Smooth muscle cell (in vitro differentiated cells): ENCODE data around the gene CSMD2. TPM values are rescaled to one million over a fixed set of nuclear protein-coding genes. Genes with fewer than 3 reads are reported as not detected.

Experiments
- DNase-seq: peaks from one replicate; lab custom pipeline; 2025; ENCODE audit not compliant: unreplicated experiment; lab: John Stamatoyannopoulos, UW
- H2AFZ ChIP-seq: fragments of 200-600 bp; sonication (generic); 2 replicates; pipeline ENCODE4 v1.6.0; 2016; ENCODE audit warnings: antibody characterized with exemption, low read depth, mild to moderate bottlenecking
- H3F3A ChIP-seq: fragments of 200-600 bp; sonication (generic); 2 replicates; pipeline ENCODE4 v1.6.0; 2017; ENCODE audit warnings: antibody characterized with exemption, low read depth
- H3K27ac ChIP-seq: fragments of 200-600 bp; sonication (generic); 2 replicates; pipeline ENCODE4 v1.5.1; 2016; ENCODE audit warnings: low read depth, mild to moderate bottlenecking
- H3K27me3 ChIP-seq: fragments of 200-600 bp; sonication (generic); 2 replicates; pipeline ENCODE4 v1.6.1; 2016; ENCODE audit warnings: low read depth, mild to moderate bottlenecking
- H3K36me3 ChIP-seq: fragments of 200-600 bp; sonication (generic); 2 replicates; pipeline ENCODE4 v1.5.1; 2016; ENCODE audit warnings: low read depth
- H3K4me1 ChIP-seq: fragments of 200-600 bp; sonication (generic); 2 replicates; pipeline ENCODE4 v1.5.1; 2016; ENCODE audit warnings: low read depth
- H3K4me2 ChIP-seq: fragments of 200-600 bp; sonication (generic); 2 replicates; pipeline ENCODE4 v1.6.0; 2016; ENCODE audit warnings: mild to moderate bottlenecking
- H3K4me3 ChIP-seq: fragments of 200-600 bp; sonication (generic); 2 replicates; pipeline ENCODE4 v1.5.1; 2016; ENCODE audit warnings: mild to moderate bottlenecking
- H3K79me2 ChIP-seq: fragments of 200-600 bp; sonication (generic); 2 replicates; pipeline ENCODE4 v1.6.0; 2016; ENCODE audit warnings: low read depth, mild to moderate bottlenecking
- H3K9ac ChIP-seq: fragments of 200-600 bp; sonication (generic); 2 replicates; pipeline ENCODE4 v1.6.0; 2016; ENCODE audit warnings: low read depth
- H3K9me3 ChIP-seq: fragments of 200-600 bp; sonication (generic); replicated peaks from 2 replicates; pipeline ENCODE4 v1.5.1; 2016; ENCODE audit warnings: low read depth
- H4K20me1 ChIP-seq: fragments of 200-600 bp; sonication (generic); 2 replicates; pipeline ENCODE4 v1.6.0; 2016; ENCODE audit warnings: low read depth
- WGBS: methylation state at CpG from one replicate; pipeline ENCODE4 v1.1.7; 2016; ENCODE audit warnings: low lambda C conversion rate; 5-methylcytosine and 5-hydroxymethylcytosine counted together
- polyA plus RNA-seq: library from polyadenylated mRNA; unstranded; fragments of >200 nt; fragmentation: Nextera tagmentation; extraction: Ambion mirVana; gene quantifications from 2 replicates; pipeline ENCODE4 v1.2.1, GENCODE V29; 2016
- total RNA-seq: library from RNA; depleted of rRNA; stranded (reverse); fragments of >200 nt; gene quantifications from 2 replicates; pipeline ENCODE4 v1.2.3, GENCODE V29; 2014
- TF ChIP-seq, protein P1 (sequence below): fragments of 200-600 bp; sonication (generic); IDR thresholded peaks from 2 replicates; pipeline ENCODE4 v1.5.1; 2017; ENCODE audit warnings: borderline replicate concordance, mild to moderate bottlenecking, antibody characterized with exemption; ENCODE audit not compliant: insufficient read depth, poor library complexity, severe bottlenecking

CSMD2 gene
- total and polyA plus RNA-seq, 2 experiments from 2014 or later, result 0.65 to 1.8 TPM

DNA sequence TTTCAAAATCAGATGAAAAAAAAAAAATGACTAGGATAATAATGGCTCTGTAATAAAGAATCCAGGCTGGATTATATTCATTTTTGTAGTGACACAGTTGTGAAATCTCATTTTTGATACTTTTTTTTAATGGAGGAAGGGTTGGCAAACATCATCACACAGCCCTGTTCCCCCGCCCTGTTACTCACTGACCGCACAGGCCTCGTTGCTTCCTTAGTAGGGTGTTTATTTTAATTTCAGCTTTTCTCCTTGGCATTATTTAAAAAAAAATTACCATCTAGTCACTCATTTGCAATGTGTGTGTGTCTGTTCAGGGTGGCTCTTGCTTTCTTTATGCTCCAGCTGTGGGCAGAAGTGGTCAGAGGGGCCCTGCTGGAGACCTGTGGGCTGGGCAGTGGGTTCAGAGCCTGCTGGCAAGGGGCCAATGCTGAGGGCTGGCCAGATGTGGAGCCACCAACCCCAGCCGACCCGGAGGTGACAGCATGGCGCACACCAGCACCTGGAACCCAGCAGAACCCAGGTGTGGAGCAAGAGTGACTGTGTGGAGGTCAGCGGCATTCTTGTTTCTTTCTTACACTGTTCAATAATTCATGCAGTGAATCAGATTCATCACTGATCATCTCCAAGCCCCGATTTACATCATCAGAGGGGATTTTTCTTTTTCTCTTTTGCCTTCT lies 648.0 kb downstream of the CSMD2 start:
- Histone ChIP-seq H3F3A (no peaks in the 10 kb centered on the region), H4K20me1 (no peaks in the 10 kb centered on the region), H3K4me1 (no peaks in the 10 kb centered on the region), H3K36me3 (no peaks in the 10 kb centered on the region), H3K9me3 (no peaks in the 10 kb centered on the region), H3K27me3 (no peaks in the 10 kb centered on the region), H2AFZ (no peak overlapping the region), H3K4me3 (no peak overlapping the region), H3K4me2 (no peak overlapping the region), H3K27ac (no peak overlapping the region), H3K9ac (no peak overlapping the region), H3K79me2 (no peaks in the 10 kb centered on the region)
- 80% methylated on average over 8 of the region's 8 CpGs for WGBS
- no peak for DNase-seq
- TF ChIP-seq, protein P1, sequence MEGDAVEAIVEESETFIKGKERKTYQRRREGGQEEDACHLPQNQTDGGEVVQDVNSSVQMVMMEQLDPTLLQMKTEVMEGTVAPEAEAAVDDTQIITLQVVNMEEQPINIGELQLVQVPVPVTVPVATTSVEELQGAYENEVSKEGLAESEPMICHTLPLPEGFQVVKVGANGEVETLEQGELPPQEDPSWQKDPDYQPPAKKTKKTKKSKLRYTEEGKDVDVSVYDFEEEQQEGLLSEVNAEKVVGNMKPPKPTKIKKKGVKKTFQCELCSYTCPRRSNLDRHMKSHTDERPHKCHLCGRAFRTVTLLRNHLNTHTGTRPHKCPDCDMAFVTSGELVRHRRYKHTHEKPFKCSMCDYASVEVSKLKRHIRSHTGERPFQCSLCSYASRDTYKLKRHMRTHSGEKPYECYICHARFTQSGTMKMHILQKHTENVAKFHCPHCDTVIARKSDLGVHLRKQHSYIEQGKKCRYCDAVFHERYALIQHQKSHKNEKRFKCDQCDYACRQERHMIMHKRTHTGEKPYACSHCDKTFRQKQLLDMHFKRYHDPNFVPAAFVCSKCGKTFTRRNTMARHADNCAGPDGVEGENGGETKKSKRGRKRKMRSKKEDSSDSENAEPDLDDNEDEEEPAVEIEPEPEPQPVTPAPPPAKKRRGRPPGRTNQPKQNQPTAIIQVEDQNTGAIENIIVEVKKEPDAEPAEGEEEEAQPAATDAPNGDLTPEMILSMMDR, result no peak

DNA sequence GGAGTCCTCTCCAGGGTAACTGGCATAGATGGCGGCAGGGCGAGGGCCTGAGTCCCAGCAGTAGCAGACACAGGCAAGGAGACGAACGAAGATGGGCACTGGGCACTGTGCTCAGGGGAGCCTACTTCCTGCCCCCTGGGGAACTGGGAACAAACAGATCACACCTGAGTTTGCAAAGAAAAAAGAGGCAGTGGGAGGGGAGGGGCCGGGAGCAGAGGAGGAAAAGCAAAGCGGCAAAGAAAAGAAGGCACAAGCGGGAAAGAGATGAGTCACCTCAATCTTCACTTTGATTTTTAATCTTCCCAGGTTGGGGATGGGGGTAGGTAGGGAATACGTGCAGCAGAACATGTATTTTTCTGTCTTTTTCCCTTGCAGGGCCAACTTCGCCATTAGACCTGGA lies 648.6 kb downstream of the CSMD2 start:
- H4K20me1 ChIP-seq, result no peaks in the 10 kb centered on the region
- H3K9ac ChIP-seq, result no peak overlapping the region
- no peaks in the 10 kb centered on the region for H3K9me3 ChIP-seq
- H3K27me3 ChIP-seq, result no peaks in the 10 kb centered on the region
- no peak overlapping the region for H3K4me2 ChIP-seq
- H3F3A ChIP-seq, result no peaks in the 10 kb centered on the region
- no peak overlapping the region for H3K4me3 ChIP-seq
- TF ChIP-seq, protein P1, result no peak
- no peaks in the 10 kb centered on the region for H3K4me1 ChIP-seq
- no peaks in the 10 kb centered on the region for H3K79me2 ChIP-seq
- no peaks in the 10 kb centered on the region for H3K36me3 ChIP-seq
- H3K27ac ChIP-seq, result no peak overlapping the region
- DNase-seq, result no peak
- WGBS, result 79% methylated on average over 9 of the region's 9 CpGs
- no peak overlapping the region for H2AFZ ChIP-seq

DNA sequence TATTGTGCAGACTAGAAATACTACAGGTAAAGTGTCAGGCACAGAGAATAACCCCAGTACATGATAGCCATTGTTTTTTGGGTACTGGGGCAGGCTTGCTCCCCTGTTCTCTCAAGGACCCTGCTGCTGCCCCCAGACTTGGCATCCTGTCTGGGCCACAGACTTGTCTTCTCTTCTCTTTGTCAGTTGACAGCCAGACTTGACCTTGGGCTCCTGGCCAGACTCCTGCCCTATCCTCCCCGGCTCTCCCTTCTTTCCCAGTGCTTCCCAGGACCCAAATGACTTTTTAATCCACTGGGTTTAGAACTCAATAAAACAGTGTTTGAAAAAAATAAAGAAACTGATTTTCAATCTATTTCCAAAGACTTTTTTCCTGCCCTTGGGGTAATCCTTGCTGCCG lies 649.4 kb downstream of the CSMD2 start:
- no peaks in the 10 kb centered on the region for H3F3A ChIP-seq
- no peak overlapping the region for H3K4me3 ChIP-seq
- H3K4me1 ChIP-seq, result no peaks in the 10 kb centered on the region
- H3K79me2 ChIP-seq, result no peaks in the 10 kb centered on the region
- H3K27me3 ChIP-seq, result no peaks in the 10 kb centered on the region
- WGBS, result 60% methylated on average over 2 of the region's 2 CpGs
- TF ChIP-seq, protein P1, result no peak
- no peak overlapping the region for H3K27ac ChIP-seq
- H3K9me3 ChIP-seq, result no peaks in the 10 kb centered on the region
- no peaks in the 10 kb centered on the region for H4K20me1 ChIP-seq
- no peak overlapping the region for H2AFZ ChIP-seq
- H3K4me2 ChIP-seq, result no peak overlapping the region
- DNase-seq, result no peak
- H3K9ac ChIP-seq, result no peak overlapping the region
- no peaks in the 10 kb centered on the region for H3K36me3 ChIP-seq

DNA sequence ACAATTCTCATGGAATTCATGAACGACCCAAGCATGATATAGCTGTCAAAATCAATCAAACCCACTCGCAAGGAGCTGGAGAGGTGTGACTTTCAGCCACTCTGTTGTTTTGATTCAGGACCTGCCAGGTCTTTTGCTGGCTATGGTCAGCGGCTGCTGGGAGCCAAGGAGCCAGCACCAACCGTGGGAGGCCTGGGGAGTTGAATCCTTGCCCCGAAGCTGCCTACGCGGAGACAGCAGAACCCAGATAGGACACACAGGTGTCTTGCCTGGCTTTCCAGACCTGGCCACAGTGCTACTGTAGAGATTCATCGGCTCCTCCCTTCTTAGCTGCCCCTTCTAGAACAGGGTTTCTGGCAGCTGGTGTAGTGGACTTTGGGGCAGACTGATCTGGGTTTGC lies 649.9 kb downstream of the CSMD2 start:
- Histone ChIP-seq H3K27ac (no peak overlapping the region), H3K27me3 (no peaks in the 10 kb centered on the region), H3K9ac (no peak overlapping the region), H3K4me1 (no peaks in the 10 kb centered on the region), H3K9me3 (no peaks in the 10 kb centered on the region), H3K4me3 (no peak overlapping the region), H4K20me1 (no peaks in the 10 kb centered on the region), H3K36me3 (no peaks in the 10 kb centered on the region), H2AFZ (no peak overlapping the region), H3K4me2 (no peak overlapping the region), H3K79me2 (no peaks in the 10 kb centered on the region), H3F3A (no peaks in the 10 kb centered on the region)
- DNase-seq, result no peak
- WGBS, result 85% methylated on average over 8 of the region's 8 CpGs
- TF ChIP-seq, protein P1, result no peak
